Uterus (tissue), 4 donors: ENCODE results near the gene KCNJ4. TPM values are rescaled to one million over a fixed set of nuclear protein-coding genes. Genes with fewer than 3 reads are reported as not detected.

Experiments
- DNase-seq, 2 donors: peaks; one replicate each; pipeline ENCODE4 v3.0.0-alpha.2; 2019 to 2020
- H3K27ac ChIP-seq, 2 donors: fragments of 200-600 bp; sonication (generic); 1 replicate in 1 of 2; 2 replicates in 1 of 2; pipeline ENCODE4 v1.5.1; 2016 to 2018
- H3K27me3 ChIP-seq, 2 donors: fragments of 200-600 bp; sonication (generic); one replicate each; pipeline ENCODE4 v1.5.1; 2018 to 2019; ENCODE audit warnings: control low read depth in 1 of 2
- H3K36me3 ChIP-seq, 2 donors: fragments of 200-600 bp; sonication (generic); one replicate each; pipeline ENCODE4 v1.5.1; 2019; ENCODE audit warnings: control low read depth in 1 of 2
- H3K4me1 ChIP-seq, 2 donors: fragments of 200-600 bp; sonication (generic); one replicate each; pipeline ENCODE4 v1.5.1; 2018 to 2019; ENCODE audit warnings: control low read depth in 1 of 2
- H3K4me3 ChIP-seq, 2 donors: fragments of 200-600 bp; sonication (generic); 1 replicate in 1 of 2; 2 replicates in 1 of 2; pipeline ENCODE4 v1.5.1; 2018 to 2019; ENCODE audit warnings: mild to moderate bottlenecking in 1 of 2
- H3K9me3 ChIP-seq, 2 donors: fragments of 200-600 bp; sonication (generic); one replicate each; pipeline ENCODE4 v1.5.1; 2019; ENCODE audit warnings: control low read depth in 1 of 2
- POLR2A ChIP-seq, 2 donors: fragments of 450-650 bp; IDR thresholded peaks; one replicate each; pipeline ENCODE4 v1.6.1; 2016; ENCODE audit warnings: antibody characterized with exemption in 2 of 2, mild to moderate bottlenecking in 1 of 2, moderate library complexity in 1 of 2
- intact Hi-C: fragments of 100-400 bp; cut with DNase I; formaldehyde crosslinking; loops from one replicate; pipeline ENCODE4 v1.15.1; 2023; ENCODE audit warnings: low total_unique reads
- total RNA-seq, 4 donors: library from RNA; depleted of rRNA in 3 of 4; stranded (reverse); fragments of >200 nt in 3 of 4; gene quantifications; one replicate each; pipeline versions ENCODE4 v1.1.0 to v1.2.4, GENCODE V29; 2014 to 2023
- TF ChIP-seq, protein P1 (sequence below), 4 experiments: fragments of 200-600 bp in 2 of 4; fragments of 450-650 bp in 2 of 4; sonication (generic) in 2 of 4; IDR thresholded peaks; one replicate each; pipeline ENCODE4 v1.5.1; 2016 to 2019; ENCODE audit warnings: antibody characterized with exemption in 4 of 4, mild to moderate bottlenecking in 2 of 4, moderate library complexity in 1 of 4
- donor health status: DM: yes; HTN: yes; CAD: no.

KCNJ4 gene
- total RNA-seq, 4 donors from 2014 or later: 0.21 to 1.1 TPM; not detected in 2

DNA sequence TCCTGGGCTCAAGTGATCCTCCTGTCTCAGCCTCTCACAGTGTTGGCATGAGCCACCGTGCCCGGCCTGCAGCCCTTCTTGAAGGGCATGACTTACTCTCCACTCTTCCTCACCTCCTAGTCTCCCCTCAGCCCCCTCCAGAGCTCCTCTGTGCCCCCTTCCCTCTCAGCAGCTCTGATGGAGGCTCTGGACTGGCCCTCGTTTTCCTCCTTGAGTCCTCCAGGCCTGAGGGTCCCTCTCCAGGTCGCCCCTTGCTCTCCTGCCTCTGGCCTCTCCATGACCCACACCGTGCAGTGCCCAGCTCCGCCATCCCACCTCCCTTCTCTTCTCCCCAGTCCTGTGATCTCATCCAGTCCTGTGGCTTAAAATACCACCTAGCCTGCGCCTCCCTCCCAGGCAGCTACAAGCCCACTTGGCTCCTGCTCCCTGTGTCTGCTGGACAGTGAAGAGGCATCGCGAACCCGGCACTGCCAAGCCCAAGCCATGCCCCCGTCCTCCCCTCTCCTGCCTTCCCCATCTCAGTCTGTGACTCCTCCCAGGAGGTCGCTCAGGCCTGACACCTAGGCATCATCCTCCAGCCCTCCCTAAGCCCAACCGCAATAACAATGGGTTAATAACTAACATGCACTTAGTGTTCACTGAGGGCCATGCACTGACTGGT lies 11.9 kb downstream of the KCNJ4 start:
- intact Hi-C loops: no loop called here
- TF ChIP-seq, protein P1, sequence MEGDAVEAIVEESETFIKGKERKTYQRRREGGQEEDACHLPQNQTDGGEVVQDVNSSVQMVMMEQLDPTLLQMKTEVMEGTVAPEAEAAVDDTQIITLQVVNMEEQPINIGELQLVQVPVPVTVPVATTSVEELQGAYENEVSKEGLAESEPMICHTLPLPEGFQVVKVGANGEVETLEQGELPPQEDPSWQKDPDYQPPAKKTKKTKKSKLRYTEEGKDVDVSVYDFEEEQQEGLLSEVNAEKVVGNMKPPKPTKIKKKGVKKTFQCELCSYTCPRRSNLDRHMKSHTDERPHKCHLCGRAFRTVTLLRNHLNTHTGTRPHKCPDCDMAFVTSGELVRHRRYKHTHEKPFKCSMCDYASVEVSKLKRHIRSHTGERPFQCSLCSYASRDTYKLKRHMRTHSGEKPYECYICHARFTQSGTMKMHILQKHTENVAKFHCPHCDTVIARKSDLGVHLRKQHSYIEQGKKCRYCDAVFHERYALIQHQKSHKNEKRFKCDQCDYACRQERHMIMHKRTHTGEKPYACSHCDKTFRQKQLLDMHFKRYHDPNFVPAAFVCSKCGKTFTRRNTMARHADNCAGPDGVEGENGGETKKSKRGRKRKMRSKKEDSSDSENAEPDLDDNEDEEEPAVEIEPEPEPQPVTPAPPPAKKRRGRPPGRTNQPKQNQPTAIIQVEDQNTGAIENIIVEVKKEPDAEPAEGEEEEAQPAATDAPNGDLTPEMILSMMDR (IDR thresholded peaks at IDR 0.05): no peak
- no peak for TF ChIP-seq POLR2A (IDR thresholded peaks at IDR 0.05)
- no peaks in the 10 kb centered on the region for H3K27me3 ChIP-seq

DNA sequence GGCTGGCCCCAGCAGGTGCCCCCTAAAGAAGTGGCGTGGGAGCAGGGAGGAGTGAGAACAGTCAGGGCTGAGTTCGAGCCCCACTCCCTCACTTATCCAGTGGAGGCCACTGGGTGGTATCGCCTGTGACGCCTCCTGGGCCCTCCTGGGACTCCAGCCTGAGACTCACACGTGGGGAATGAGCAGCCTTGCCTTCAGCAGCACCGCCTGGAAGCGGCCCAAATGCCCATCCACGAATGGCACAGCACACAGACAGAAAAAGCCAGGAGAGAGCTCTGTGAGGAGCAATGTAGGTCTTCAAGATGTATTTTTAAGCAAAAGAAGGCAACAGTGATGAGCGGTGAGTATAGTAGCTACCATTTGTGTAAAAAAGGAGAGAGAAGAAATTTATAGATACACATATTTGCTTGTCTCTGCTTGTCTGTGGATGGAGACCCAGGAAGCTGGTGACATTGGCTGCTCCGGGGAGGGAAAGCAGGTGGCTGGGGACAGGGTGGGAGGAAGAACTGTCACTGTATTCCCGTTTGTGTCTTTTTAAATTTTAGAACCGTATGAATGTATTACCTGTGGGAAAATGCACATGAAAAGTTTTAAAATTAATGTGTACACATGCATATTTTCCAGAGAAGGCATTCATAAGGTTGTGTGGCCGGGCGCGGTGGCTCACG lies 13.2 kb downstream of the KCNJ4 start:
- DNase-seq: no peak
- Histone ChIP-seq H3K36me3 (no peaks in the 10 kb centered on the region), H3K9me3 (no peaks in the 10 kb centered on the region), H3K4me1 (no peaks in the 10 kb centered on the region), H3K27ac (no peak overlapping the region), H3K4me3 (no peak overlapping the region), H3K27me3 (no peaks in the 10 kb centered on the region)
- TF ChIP-seq POLR2A (IDR thresholded peaks at IDR 0.05): no peak
- TF ChIP-seq, protein P1 (IDR thresholded peaks at IDR 0.05): no peak
- intact Hi-C loops: no loop called here

More for the DNA sequence above, 11.9 kb downstream of the KCNJ4 start:
- no peak for DNase-seq
- no peak overlapping the region for H3K27ac ChIP-seq
- H3K36me3 ChIP-seq: no peaks in the 10 kb centered on the region
- H3K4me3 ChIP-seq: no peak overlapping the region
- H3K9me3 ChIP-seq: no peaks in the 10 kb centered on the region
- no peaks in the 10 kb centered on the region for H3K4me1 ChIP-seq

DNA sequence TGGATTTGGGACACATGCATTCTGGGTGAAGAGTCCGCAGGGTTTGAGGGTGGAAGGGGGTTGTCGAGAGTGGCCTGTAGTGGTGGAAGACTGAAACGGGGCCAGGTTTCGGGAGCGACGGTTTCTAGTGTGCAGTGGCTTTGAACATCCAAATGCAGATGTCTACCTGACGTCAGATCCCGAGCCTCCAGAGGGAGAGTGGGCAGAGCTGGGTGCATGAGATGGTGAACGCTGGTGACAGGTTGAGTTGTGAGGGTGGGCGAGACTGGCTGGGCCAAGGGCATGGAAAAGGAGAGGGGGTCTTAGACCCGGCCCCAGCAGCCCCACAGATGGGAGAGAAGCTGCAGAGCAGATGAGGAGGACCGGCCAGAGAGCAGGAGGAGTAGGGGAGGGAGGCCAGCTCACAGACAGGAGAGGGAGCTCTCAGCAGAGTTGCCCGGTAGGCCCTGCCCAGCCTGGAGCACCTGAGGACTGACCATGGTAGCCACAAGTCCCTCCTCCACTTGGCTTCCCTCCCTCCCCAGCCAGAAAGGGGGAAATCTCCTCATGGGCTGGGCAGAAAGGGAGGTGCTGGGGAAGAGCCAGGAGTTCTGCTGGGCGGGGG lies 14.2 kb downstream of the KCNJ4 start:
- H3K4me1 ChIP-seq: no peaks in the 10 kb centered on the region
- DNase-seq: no peak
- intact Hi-C loops: no loop called here
- H3K4me3 ChIP-seq: no peak overlapping the region
- no peak for TF ChIP-seq POLR2A (IDR thresholded peaks at IDR 0.05)
- TF ChIP-seq, protein P1 (IDR thresholded peaks at IDR 0.05): no peak
- H3K27ac ChIP-seq: no peak overlapping the region
- no peaks in the 10 kb centered on the region for H3K36me3 ChIP-seq
- no peaks in the 10 kb centered on the region for H3K9me3 ChIP-seq
- H3K27me3 ChIP-seq: no peaks in the 10 kb centered on the region

DNA sequence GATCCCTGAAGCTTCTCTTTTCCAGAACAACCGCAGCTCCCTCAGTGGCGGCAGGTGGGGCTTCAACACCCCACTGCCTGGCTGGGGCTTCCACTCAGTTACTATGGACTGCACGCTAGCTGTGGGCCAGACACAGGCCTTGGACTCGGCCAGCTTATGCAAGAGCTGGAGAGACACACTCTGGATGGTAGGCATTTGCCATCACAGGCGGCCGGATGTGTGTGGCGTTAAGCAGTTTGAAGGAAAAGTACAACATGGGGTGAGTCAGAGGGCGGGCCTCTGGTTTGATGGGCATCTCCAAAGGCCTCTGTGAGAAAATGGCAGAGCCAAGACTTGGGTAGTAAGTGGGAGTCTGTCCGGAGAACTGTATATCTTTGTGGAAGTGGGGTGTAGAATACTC lies 17.6 kb downstream of the KCNJ4 start:
- H3K4me3 ChIP-seq: no peak overlapping the region
- no peaks in the 10 kb centered on the region for H3K9me3 ChIP-seq
- no peaks in the 10 kb centered on the region for H3K36me3 ChIP-seq
- TF ChIP-seq POLR2A (IDR thresholded peaks at IDR 0.05): no peak
- TF ChIP-seq, protein P1 (IDR thresholded peaks at IDR 0.05): no peak
- intact Hi-C loops: no loop called here
- H3K27me3 ChIP-seq: no peaks in the 10 kb centered on the region
- no peak overlapping the region for H3K27ac ChIP-seq
- H3K4me1 ChIP-seq: no peaks in the 10 kb centered on the region
- DNase-seq: no peak
